ENCODE results near the gene FGD4. TPM values are rescaled to one million over a fixed set of nuclear protein-coding genes. Genes with fewer than 3 reads are reported as not detected.

Gene FGD4
- total RNA-seq, 1 experiment from 2014 or later: 39.7 TPM

GRCh38 chr12:32544893-32545292 is 145.5 kb downstream of the FGD4 start:
- ChIA-PET POLR2A (no interaction called here), CTCF (interaction anchor here (0.6 kb wide), 1 partner anchor 41 kb away, joined by 3 read pairs; no protein-coding TSS in a partner anchor)
- Mint-ChIP-seq H3K27ac (0 out of 2 replicates have a peak overlapping the region, but pooled peaks have one; percentile 23), H3K9me3 (peaks cover 6% of the 10 kb centered on the region), H3K36me3 (peaks cover 7% of the 10 kb centered on the region), H3K4me3 (no peak overlapping the region), H3K4me1 (peaks cover 68% of the 10 kb centered on the region), H3K27me3 (ENCODE audit: low read depth) (no peaks in the 10 kb centered on the region)
- DNase-seq (ENCODE audit: low spot score) (no peak), ATAC-seq (no peak)
- TF ChIP-seq E2F1 (CRISPR knock-in tag; IDR thresholded peaks at IDR 0.05) (no peak), NR3C1 (CRISPR knock-in tag; conservative IDR thresholded peaks at IDR 0.05; ENCODE audit: low read depth) (no peak)

DNA sequence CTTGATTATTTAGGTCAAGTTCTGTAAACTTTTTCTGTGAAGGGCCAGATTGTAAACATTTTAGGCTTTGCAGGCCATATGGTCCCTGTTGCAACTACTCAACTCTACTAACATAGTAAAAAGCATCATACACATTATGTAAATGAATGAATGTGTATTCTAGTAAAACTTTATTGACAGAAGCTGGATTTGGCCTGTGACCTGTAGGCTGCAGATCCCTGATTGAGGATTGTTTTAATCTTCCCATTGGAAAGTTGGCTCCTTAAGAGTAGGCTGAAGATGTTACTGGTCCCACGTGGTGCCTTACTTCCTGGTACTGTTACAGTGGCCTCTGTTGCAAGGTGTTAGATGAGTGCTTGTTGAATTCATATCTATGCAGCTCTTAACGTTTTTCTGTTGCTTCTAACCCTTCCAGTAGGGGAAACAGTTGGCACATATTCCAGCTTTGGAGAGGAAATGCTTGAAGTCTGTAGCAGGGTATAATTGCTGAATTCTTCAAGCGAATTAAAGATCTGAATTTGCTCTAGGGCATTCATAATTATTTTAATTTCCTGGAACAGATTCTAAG is 146.1 kb downstream of the FGD4 start:
- CTCF ChIA-PET: interaction anchor here (0.5 to 0.6 kb wide), 2 partner anchors 24 to 40 kb away, joined by 3 read pairs; no protein-coding TSS in a partner anchor

GRCh38 chr12:32546272-32546671 is 146.9 kb downstream of the FGD4 start:
- no peak overlapping the region for H3K4me3 Mint-ChIP-seq
- peak overlapping the region; percentile 96 for H3K27ac Mint-ChIP-seq
- peaks cover 7% of the 10 kb centered on the region for H3K36me3 Mint-ChIP-seq
- ChIA-PET POLR2A (no interaction called here), CTCF (no interaction called here)
- no peaks in the 10 kb centered on the region for H3K27me3 Mint-ChIP-seq (ENCODE audit: low read depth)
- ATAC-seq (peak; percentile 38), DNase-seq (ENCODE audit: low spot score) (no peak)
- peaks cover 6% of the 10 kb centered on the region for H3K9me3 Mint-ChIP-seq
- peaks cover 57% of the 10 kb centered on the region for H3K4me1 Mint-ChIP-seq
- TF ChIP-seq ZNF317 (CRISPR knock-in tag; IDR thresholded peaks at IDR 0.05; ENCODE audit: borderline replicate concordance, low read depth) (no peak), ZNF416 (CRISPR knock-in tag; IDR thresholded peaks at IDR 0.05) (no peak), MYBL2 (CRISPR knock-in tag; IDR thresholded peaks at IDR 0.05) (no peak), MAX (CRISPR knock-in tag; IDR thresholded peaks at IDR 0.05) (no peak), FOXP1 (CRISPR knock-in tag; IDR thresholded peaks at IDR 0.05; ENCODE audit: borderline replicate concordance) (no peak), CREM (CRISPR knock-in tag; IDR thresholded peaks at IDR 0.05) (no peak), ESRRA (CRISPR knock-in tag; IDR thresholded peaks at IDR 0.05; ENCODE audit: borderline replicate concordance) (no peak), EMX1 (CRISPR knock-in tag; IDR thresholded peaks at IDR 0.05) (no peak), ZNF512 (CRISPR knock-in tag; IDR thresholded peaks at IDR 0.05; ENCODE audit: borderline replicate concordance) (no peak), USF2 (CRISPR knock-in tag; IDR thresholded peaks at IDR 0.05) (no peak), ZNF121 (CRISPR knock-in tag; IDR thresholded peaks at IDR 0.05) (no peak), OVOL2 (CRISPR knock-in tag; IDR thresholded peaks at IDR 0.05; ENCODE audit: borderline replicate concordance) (no peak), ATF1 (CRISPR knock-in tag; IDR thresholded peaks at IDR 0.05) (no peak), CREB1 (CRISPR knock-in tag; IDR thresholded peaks at IDR 0.05) (no peak), RELA (CRISPR knock-in tag; IDR thresholded peaks at IDR 0.05; ENCODE audit: borderline replicate concordance) (no peak)

More for the DNA sequence above, 146.1 kb downstream of the FGD4 start:
- POLR2A ChIA-PET: no interaction called here
- TF ChIP-seq ZNF512 (CRISPR knock-in tag; IDR thresholded peaks at IDR 0.05; ENCODE audit: borderline replicate concordance) (no peak), TEAD1 (CRISPR knock-in tag; IDR thresholded peaks at IDR 0.05) (no peak), FOXP4 (CRISPR knock-in tag; IDR thresholded peaks at IDR 0.05) (no peak)
- Mint-ChIP-seq H3K4me1 (peaks cover 63% of the 10 kb centered on the region), H3K27ac (no peak overlapping the region), H3K27me3 (ENCODE audit: low read depth) (no peaks in the 10 kb centered on the region), H3K36me3 (peaks cover 7% of the 10 kb centered on the region), H3K4me3 (no peak overlapping the region), H3K9me3 (peaks cover 6% of the 10 kb centered on the region)
- DNase-seq (ENCODE audit: low spot score) (no peak), ATAC-seq (no peak)

All from WTC11 (cell line).